H9 (cell line): ENCODE measurements around the gene BCL6. TPM values are rescaled to one million over a fixed set of nuclear protein-coding genes. Genes with fewer than 3 reads are reported as not detected.

Experiments used
- DNase-seq: peaks from one replicate; pipeline ENCODE4 v3.0.0-alpha.2; 2017
- H2AFZ ChIP-seq: one replicate; pipeline ENCODE4 v1.6.1; 2013; ENCODE audit warnings: mild to moderate bottlenecking, low read length, control low read depth, moderate library complexity
- H2AK5ac ChIP-seq: 2 replicates; pipeline ENCODE4 v1.6.1; 2013; ENCODE audit warnings: low read length, control low read depth, mixed read lengths; ENCODE audit not compliant: insufficient read length
- H2BK120ac ChIP-seq: one replicate; pipeline ENCODE4 v1.6.1; 2013; ENCODE audit warnings: low read depth, mild to moderate bottlenecking, low read length, control low read depth, inconsistent platforms; ENCODE audit not compliant: poor library complexity, severe bottlenecking
- H2BK12ac ChIP-seq: 2 replicates; pipeline ENCODE4 v1.6.1; 2013; ENCODE audit warnings: low read length, control low read depth, mixed read lengths, low read depth; ENCODE audit not compliant: insufficient read length
- H2BK15ac ChIP-seq: 2 replicates; pipeline ENCODE4 v1.6.1; 2013; ENCODE audit warnings: low read depth, low read length, control low read depth
- H2BK20ac ChIP-seq: one replicate; pipeline ENCODE4 v1.6.1; 2013; ENCODE audit warnings: low read depth, mild to moderate bottlenecking, low read length, control low read depth, inconsistent platforms; ENCODE audit not compliant: poor library complexity, severe bottlenecking
- H2BK5ac ChIP-seq: 2 replicates; pipeline ENCODE4 v1.6.1; 2013; ENCODE audit warnings: low read length, control low read depth, mixed read lengths; ENCODE audit not compliant: insufficient read length
- H3K14ac ChIP-seq: 2 replicates; pipeline ENCODE4 v1.6.1; 2013; ENCODE audit warnings: low read length, control low read depth; ENCODE audit not compliant: insufficient read depth
- H3K18ac ChIP-seq: 2 replicates; pipeline ENCODE4 v1.6.1; 2013; ENCODE audit warnings: low read depth, mild to moderate bottlenecking, mixed read lengths, low read length, control low read depth; ENCODE audit not compliant: insufficient read length
- H3K23ac ChIP-seq: 2 replicates; pipeline ENCODE4 v1.6.1; 2013; ENCODE audit warnings: low read length, control low read depth, mixed read lengths, low read depth; ENCODE audit not compliant: insufficient read length
- H3K23me2 ChIP-seq: 2 replicates; pipeline ENCODE4 v1.6.1; 2013; ENCODE audit warnings: low read depth, mild to moderate bottlenecking, mixed read lengths, low read length, control low read depth; ENCODE audit not compliant: insufficient read length, poor library complexity, severe bottlenecking
- H3K27ac ChIP-seq: 2 replicates; pipeline ENCODE4 v1.5.1; 2013; ENCODE audit warnings: low read length, control low read depth, mixed read lengths, low read depth; ENCODE audit not compliant: insufficient read length
- H3K27me3 ChIP-seq: 2 replicates; pipeline ENCODE4 v1.6.1; 2013; ENCODE audit warnings: low read length, control low read depth, inconsistent platforms; ENCODE audit not compliant: insufficient read depth
- H3K4ac ChIP-seq: 2 replicates; pipeline ENCODE4 v1.6.1; 2013; ENCODE audit warnings: low read depth, mild to moderate bottlenecking, control low read depth, inconsistent platforms, low read length, moderate library complexity
- H3K4me1 ChIP-seq: 2 replicates; pipeline ENCODE4 v1.6.1; 2013; ENCODE audit warnings: low read length, control low read depth, inconsistent platforms; ENCODE audit not compliant: insufficient read depth
- H3K4me2 ChIP-seq: 2 replicates; pipeline ENCODE4 v1.6.1; 2013; ENCODE audit warnings: low read length, control low read depth, mixed read lengths; ENCODE audit not compliant: insufficient read length, insufficient read depth
- H3K56ac ChIP-seq: 2 replicates; pipeline ENCODE4 v1.6.1; 2013; ENCODE audit warnings: low read depth, mild to moderate bottlenecking, mixed read lengths, low read length, control low read depth; ENCODE audit not compliant: insufficient read length
- H3K79me1 ChIP-seq: 2 replicates; pipeline ENCODE4 v1.6.1; 2013; ENCODE audit warnings: low read depth, mild to moderate bottlenecking, moderate library complexity, low read length, control low read depth, inconsistent platforms; ENCODE audit not compliant: insufficient read depth, poor library complexity, severe bottlenecking
- H3K79me2 ChIP-seq: 2 replicates; pipeline ENCODE4 v1.6.1; 2013; ENCODE audit warnings: low read length, control low read depth, inconsistent platforms; ENCODE audit not compliant: insufficient read depth
- H3K9ac ChIP-seq: 2 replicates; pipeline ENCODE4 v1.6.1; 2013; ENCODE audit warnings: low read length, control low read depth, mixed read lengths; ENCODE audit not compliant: insufficient read length; ENCODE audit errors: extremely low read depth
- H3K9me3 ChIP-seq: one replicate; pipeline ENCODE4 v1.6.1; 2013; ENCODE audit warnings: low read depth, low read length, inconsistent platforms; ENCODE audit not compliant: control insufficient read depth
- H3T11ph ChIP-seq: one replicate; pipeline ENCODE4 v1.6.1; 2013; ENCODE audit warnings: mild to moderate bottlenecking, low read length, control low read depth, inconsistent platforms
- H4K20me1 ChIP-seq: one replicate; pipeline ENCODE4 v1.6.1; 2013; ENCODE audit not compliant: control insufficient read depth, insufficient read length, insufficient read depth
- H4K5ac ChIP-seq: 2 replicates; pipeline ENCODE4 v1.6.1; 2013; ENCODE audit warnings: low read depth, mild to moderate bottlenecking, mixed read lengths, low read length, control low read depth; ENCODE audit not compliant: insufficient read length
- H4K8ac ChIP-seq: replicated peaks from 2 replicates; pipeline ENCODE4 v1.6.1; 2013; ENCODE audit warnings: low read length, control low read depth, mixed read lengths, low read depth; ENCODE audit not compliant: insufficient read length
- H4K91ac ChIP-seq: 2 replicates; pipeline ENCODE4 v1.6.1; 2013; ENCODE audit warnings: low read depth, mild to moderate bottlenecking, moderate library complexity, mixed read lengths, low read length, control low read depth; ENCODE audit not compliant: insufficient read length
- H3K27ac Mint-ChIP-seq, 3 experiments: 2 replicates in 2 of 3; 3 replicates in 1 of 3; pipeline ENCODE4 v1.8.0; 2020 to 2021; ENCODE audit warnings: mixed read lengths in 3 of 3, mild to moderate bottlenecking in 1 of 3, moderate library complexity in 1 of 3
- H3K27me3 Mint-ChIP-seq: 2 replicates; pipeline ENCODE4 v1.8.0; 2021; ENCODE audit warnings: low read depth, mild to moderate bottlenecking, moderate library complexity, mixed read lengths
- H3K36me3 Mint-ChIP-seq, 3 experiments: 2 replicates in 2 of 3; 3 replicates in 1 of 3; pipeline ENCODE4 v1.8.0; 2020 to 2021; ENCODE audit warnings: low read depth in 3 of 3, mixed read lengths in 3 of 3; ENCODE audit not compliant: insufficient read depth in 1 of 3
- H3K4me1 Mint-ChIP-seq, 2 experiments: 2 replicates each; pipeline ENCODE4 v1.8.0; 2020; ENCODE audit warnings: mixed read lengths in 2 of 2
- H3K4me3 Mint-ChIP-seq, 2 experiments: 2 replicates in 1 of 2; 3 replicates in 1 of 2; pipeline ENCODE4 v1.8.0; 2020 to 2021; ENCODE audit warnings: mild to moderate bottlenecking in 2 of 2, mixed read lengths in 2 of 2, moderate library complexity in 1 of 2
- H3K9me3 Mint-ChIP-seq, 2 experiments: 2 replicates in 1 of 2; 3 replicates in 1 of 2; pipeline ENCODE4 v1.8.0; 2020; ENCODE audit warnings: mild to moderate bottlenecking in 2 of 2, mixed read lengths in 2 of 2, moderate library complexity in 1 of 2
- WGBS: extraction: QIAGEN DNeasy Blood & Tissue Kit; methylation state at CpG from one replicate; pipeline ENCODE4 v1.1.7; 2013; ENCODE audit warnings: missing lambda C conversion rate, low lambda C conversion rate, mixed read lengths; ENCODE audit not compliant: insufficient read length; ENCODE audit errors: extremely low coverage; 5-methylcytosine and 5-hydroxymethylcytosine counted together
- total RNA-seq: library from RNA; stranded (reverse); gene quantifications from 2 replicates; pipeline ENCODE4 v1.2.1, GENCODE V29; 2021
- TF ChIP-seq, protein P1 (sequence below): fragments of 200-600 bp; sonication (generic); conservative IDR thresholded peaks from 3 replicates; pipeline ENCODE4 v1.8.0; 2021; ENCODE audit warnings: antibody characterized with exemption, mild to moderate bottlenecking

Gene BCL6
- total RNA-seq, 1 experiment from 2014 or later = 3.4 TPM

DNA sequence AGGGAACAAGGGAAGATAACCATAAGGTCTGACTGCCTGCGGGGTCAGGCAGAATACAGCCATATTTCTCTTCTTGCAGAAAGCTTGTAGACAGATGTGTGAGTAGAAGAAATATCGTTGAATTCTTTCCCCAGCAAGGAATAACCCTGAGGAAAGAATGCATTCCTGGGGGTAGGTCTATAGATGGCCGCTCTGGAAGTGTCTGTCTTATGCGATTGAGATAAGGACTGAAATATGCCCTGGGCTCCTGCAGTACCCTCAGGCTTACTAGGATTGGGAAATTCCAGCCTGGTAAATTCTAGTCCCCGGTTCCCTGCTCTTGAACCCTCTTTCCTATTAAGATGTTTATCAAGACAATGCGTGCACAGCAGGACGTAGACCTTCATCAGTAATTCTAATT, 59.3 kb downstream of the BCL6 start:
- Mint-ChIP-seq H3K4me3 (no peak overlapping the region), H3K4me1 (no peaks in the 10 kb centered on the region; a peak in 1 of 4 replicates), H3K36me3 (peaks cover 10 to 15% (median 14%) of the 10 kb centered on the region in 3 experiments; a peak in 6 of 7 replicates), H3K27ac (no peak overlapping the region), H3K9me3 (peaks cover 22% of the 10 kb centered on the region in 2 experiments), H3K27me3 (peaks cover 2% of the 10 kb centered on the region; the same call in 1 of the 2 replicates)
- Histone ChIP-seq H3K79me1 (no peaks in the 10 kb centered on the region), H2BK12ac (no peak overlapping the region), H4K91ac (no peak overlapping the region), H4K8ac (no peak overlapping the region), H3K14ac (no peak overlapping the region), H4K5ac (no peak overlapping the region), H3K23me2 (no peaks in the 10 kb centered on the region), H3K18ac (no peak overlapping the region), H2AFZ (no peak overlapping the region), H3K4ac (no peak overlapping the region), H2AK5ac (no peak overlapping the region), H2BK15ac (no peak overlapping the region), H3K23ac (no peak overlapping the region), H2BK20ac (no peak overlapping the region), H3T11ph (no peak overlapping the region), H3K27me3 (no peaks in the 10 kb centered on the region), H2BK120ac (no peak overlapping the region), H3K27ac (no peak overlapping the region), H3K9ac (no peak overlapping the region), H3K56ac (no peak overlapping the region), H3K4me2 (no peak overlapping the region), H4K20me1 (no peaks in the 10 kb centered on the region), H3K79me2 (no peaks in the 10 kb centered on the region), H3K4me1 (no peaks in the 10 kb centered on the region), H2BK5ac (no peak overlapping the region), H3K9me3 (peaks cover 12% of the 10 kb centered on the region)
- WGBS = no CpG with 5 or more reads among the region's 7 CpGs
- TF ChIP-seq, protein P1, sequence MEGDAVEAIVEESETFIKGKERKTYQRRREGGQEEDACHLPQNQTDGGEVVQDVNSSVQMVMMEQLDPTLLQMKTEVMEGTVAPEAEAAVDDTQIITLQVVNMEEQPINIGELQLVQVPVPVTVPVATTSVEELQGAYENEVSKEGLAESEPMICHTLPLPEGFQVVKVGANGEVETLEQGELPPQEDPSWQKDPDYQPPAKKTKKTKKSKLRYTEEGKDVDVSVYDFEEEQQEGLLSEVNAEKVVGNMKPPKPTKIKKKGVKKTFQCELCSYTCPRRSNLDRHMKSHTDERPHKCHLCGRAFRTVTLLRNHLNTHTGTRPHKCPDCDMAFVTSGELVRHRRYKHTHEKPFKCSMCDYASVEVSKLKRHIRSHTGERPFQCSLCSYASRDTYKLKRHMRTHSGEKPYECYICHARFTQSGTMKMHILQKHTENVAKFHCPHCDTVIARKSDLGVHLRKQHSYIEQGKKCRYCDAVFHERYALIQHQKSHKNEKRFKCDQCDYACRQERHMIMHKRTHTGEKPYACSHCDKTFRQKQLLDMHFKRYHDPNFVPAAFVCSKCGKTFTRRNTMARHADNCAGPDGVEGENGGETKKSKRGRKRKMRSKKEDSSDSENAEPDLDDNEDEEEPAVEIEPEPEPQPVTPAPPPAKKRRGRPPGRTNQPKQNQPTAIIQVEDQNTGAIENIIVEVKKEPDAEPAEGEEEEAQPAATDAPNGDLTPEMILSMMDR = no peak
- DNase-seq = no peak
